HepG2 (cell line): ENCODE data around the gene NAT9. TPM values are rescaled to one million over a fixed set of nuclear protein-coding genes. Genes with fewer than 3 reads are reported as not detected.
A peak's percentile ranks its signal among the peaks of the same experiment; 100 is the strongest.

Experiments
- DR1 ChIP-seq: sonication (generic); formaldehyde crosslinking; IDR thresholded peaks from 2 replicates; pipeline ENCODE4 v1.8.0; 2021; ENCODE audit warnings: mild to moderate bottlenecking, missing genetic modification reagents, inconsistent platforms
- FOXP1 ChIP-seq, 2 experiments: fragments of 450-650 bp in 1 of 2; IDR thresholded peaks; 2 replicates each; pipeline ENCODE4 v1.6.1; 2017 to 2018; ENCODE audit warnings: antibody characterized with exemption in 1 of 2
- KDM2A ChIP-seq: sonication (generic); formaldehyde crosslinking; IDR thresholded peaks from 2 replicates; pipeline ENCODE4 v1.4.0; 2020; ENCODE audit warnings: low read depth, missing genetic modification reagents, borderline replicate concordance
- PAXIP1 ChIP-seq: sonication (generic); formaldehyde crosslinking; conservative IDR thresholded peaks from 2 replicates; pipeline ENCODE4 v1.4.0; 2020; ENCODE audit warnings: mild to moderate bottlenecking, missing genetic modification reagents, moderate library complexity
- SIN3A ChIP-seq: IDR thresholded peaks from 2 replicates; pipeline ENCODE4 v1.6.1; 2011; ENCODE audit warnings: low read depth, mild to moderate bottlenecking, control low read depth, low read length, borderline replicate concordance
- ZNF552 ChIP-seq: sonication (generic); formaldehyde crosslinking; IDR thresholded peaks from 2 replicates; pipeline ENCODE4 v1.9.0; 2022; ENCODE audit warnings: missing genetic modification reagents, mild to moderate bottlenecking, borderline replicate concordance
- ZNF674 ChIP-seq: sonication (generic); formaldehyde crosslinking; IDR thresholded peaks from 2 replicates; pipeline ENCODE4 v1.5.0; 2020; ENCODE audit warnings: low read depth, mild to moderate bottlenecking, missing genetic modification reagents
- polyA plus RNA-seq, 8 experiments: library from polyadenylated mRNA; depleted of rRNA in 3 of 8; stranded (reverse) in 7 of 8; unstranded in 1 of 8; fragments of >200 nt; fragmentation: Illumina TruSeq in 4 of 8; extraction: Trizol in 4 of 8; gene quantifications; 2 replicates each; pipeline versions ENCODE4 v1.2.1 to v1.2.3, GENCODE V29; 2011 to 2016; ENCODE audit warnings: low read depth in 4 of 8, missing spikeins in 1 of 8, mixed read lengths in 1 of 8; ENCODE audit not compliant: insufficient read depth in 1 of 8
- total RNA-seq, 5 experiments: library from RNA; depleted of rRNA; stranded (reverse); fragments of >200 nt; fragmentation: Illumina TruSeq; extraction: Trizol; gene quantifications; 2 replicates each; pipeline ENCODE4 v1.2.3, GENCODE V29; 2016; ENCODE audit warnings: low read depth in 1 of 5

Gene NAT9
- total and polyA plus RNA-seq, 2 of the 13 experiments (the other 11 are each of a cell fraction or from before 2014, with no cell fraction given), result 39.7 to 44.2 TPM

- no peak for TF ChIP-seq PAXIP1 (CRISPR knock-in tag)
- no peak for TF ChIP-seq FOXP1 (IDR thresholded peaks at IDR 0.05)
- TF ChIP-seq FOXP1 (CRISPR knock-in tag; IDR thresholded peaks at IDR 0.05), result no peak
- TF ChIP-seq SIN3A, result 0 out of 2 replicates have a peak, but pooled peaks have one; percentile 37
- TF ChIP-seq DR1, result no peak
- TF ChIP-seq KDM2A (CRISPR knock-in tag), result peak; percentile 61
- TF ChIP-seq ZNF674 (CRISPR knock-in tag), result no peak
- 0 out of 2 replicates have a peak, but pooled peaks have one; percentile 5 for TF ChIP-seq ZNF552 (CRISPR knock-in tag)
These were observed 26.7 kb downstream of the NAT9 start (continued) for GRCh38 chr17:74749279-74750038.
